Skin epidermis (tissue), 12 donors: ENCODE data around the gene TMEM132C.

Experiments used
- H3K27ac ChIP-seq, 21 experiments: fragments of 200-600 bp; sonication (generic) in 11 of 21; one replicate each; pipeline ENCODE4 v1.5.0; 2020; ENCODE audit warnings: mild to moderate bottlenecking in 3 of 21, inconsistent platforms in 2 of 21, moderate library complexity in 2 of 21
- H3K4me3 ChIP-seq, 7 experiments: fragments of 200-600 bp; sonication (generic) in 2 of 7; one replicate each; pipeline ENCODE4 v1.5.0; 2020; ENCODE audit warnings: inconsistent platforms in 2 of 7, mild to moderate bottlenecking in 2 of 7, moderate library complexity in 1 of 7

Gene TMEM132C

GRCh38 chr12:128626808-128627320, 359.9 kb downstream of the TMEM132C start:
- Histone ChIP-seq H3K27ac (no peak overlapping the region), H3K4me3 (no peak overlapping the region)

GRCh38 chr12:128627659-128628058, 360.7 kb downstream of the TMEM132C start:
- H3K27ac ChIP-seq: no peak overlapping the region
- no peak overlapping the region for H3K4me3 ChIP-seq

- Histone ChIP-seq H3K4me3 (no peak overlapping the region), H3K27ac (no peak overlapping the region)
Observed at GRCh38 chr12:128629979-128630378, 363.0 kb downstream of the TMEM132C start.

GRCh38 chr12:128637642-128638606, 371.0 kb downstream of the TMEM132C start:
- H3K4me3 ChIP-seq: no peak overlapping the region
- H3K27ac ChIP-seq: no peak overlapping the region

- Histone ChIP-seq H3K27ac (no peak overlapping the region), H3K4me3 (no peak overlapping the region)
Observed at GRCh38 chr12:128639089-128639488, 372.1 kb downstream of the TMEM132C start.

GRCh38 chr12:128643155-128643554, 376.2 kb downstream of the TMEM132C start:
- Histone ChIP-seq H3K27ac (no peak overlapping the region), H3K4me3 (no peak overlapping the region)

- H3K4me3 ChIP-seq: no peak overlapping the region
- H3K27ac ChIP-seq: no peak overlapping the region
Observed at GRCh38 chr12:128644664-128645296, 377.8 kb downstream of the TMEM132C start.

GRCh38 chr12:128649902-128650301, 382.9 kb downstream of the TMEM132C start:
- no peak overlapping the region for H3K4me3 ChIP-seq
- no peak overlapping the region for H3K27ac ChIP-seq

- Histone ChIP-seq H3K4me3 (no peak overlapping the region), H3K27ac (no peak overlapping the region)
Observed at GRCh38 chr12:128652136-128652751, 385.3 kb downstream of the TMEM132C start.

GRCh38 chr12:128654468-128654867, 387.5 kb downstream of the TMEM132C start:
- Histone ChIP-seq H3K27ac (no peak overlapping the region), H3K4me3 (no peak overlapping the region)

GRCh38 chr12:128657378-128657777, 390.4 kb downstream of the TMEM132C start:
- Histone ChIP-seq H3K4me3 (no peak overlapping the region), H3K27ac (no peak overlapping the region)

- no peak overlapping the region for H3K27ac ChIP-seq
- H3K4me3 ChIP-seq: no peak overlapping the region
Observed at GRCh38 chr12:128660532-128661225, 393.7 kb downstream of the TMEM132C start.

- no peak overlapping the region for H3K4me3 ChIP-seq
- no peak overlapping the region for H3K27ac ChIP-seq
Observed at GRCh38 chr12:128661226-128661569, 394.2 kb downstream of the TMEM132C start.

GRCh38 chr12:128662101-128662500, 395.1 kb downstream of the TMEM132C start:
- H3K27ac ChIP-seq: no peak overlapping the region
- no peak overlapping the region for H3K4me3 ChIP-seq

GRCh38 chr12:128664501-128664900, 397.5 kb downstream of the TMEM132C start:
- no peak overlapping the region for H3K4me3 ChIP-seq
- H3K27ac ChIP-seq: no peak overlapping the region

GRCh38 chr12:128667193-128667592, 400.2 kb downstream of the TMEM132C start:
- Histone ChIP-seq H3K4me3 (no peak overlapping the region), H3K27ac (no peak overlapping the region)

GRCh38 chr12:128671528-128672042, 404.6 kb downstream of the TMEM132C start:
- no peak overlapping the region for H3K4me3 ChIP-seq
- no peak overlapping the region for H3K27ac ChIP-seq

GRCh38 chr12:128672428-128672827, 405.5 kb downstream of the TMEM132C start:
- Histone ChIP-seq H3K4me3 (no peak overlapping the region), H3K27ac (no peak overlapping the region)

- H3K4me3 ChIP-seq: no peak overlapping the region
- H3K27ac ChIP-seq: no peak overlapping the region
Observed at GRCh38 chr12:128672893-128673292, 405.9 kb downstream of the TMEM132C start.

- no peak overlapping the region for H3K27ac ChIP-seq
- H3K4me3 ChIP-seq: no peak overlapping the region
Observed at GRCh38 chr12:128675576-128675975, 408.6 kb downstream of the TMEM132C start.
